HG02885 (cell line): ENCODE measurements around the gene CFHR3.
"Not testable (repeated sequence)": the region's sequence is repeated elsewhere in the genome, so short reads cannot be mapped to it uniquely, and the experiment has no call there.

Source experiments
- ATAC-seq: cut with Tn5 transposase; IDR thresholded peaks from one replicate; pipeline ENCODE4 v1.9.1; 2021; ENCODE audit warnings: mild to moderate bottlenecking; ENCODE audit not compliant: unreplicated experiment, poor library complexity

Gene CFHR3

DNA sequence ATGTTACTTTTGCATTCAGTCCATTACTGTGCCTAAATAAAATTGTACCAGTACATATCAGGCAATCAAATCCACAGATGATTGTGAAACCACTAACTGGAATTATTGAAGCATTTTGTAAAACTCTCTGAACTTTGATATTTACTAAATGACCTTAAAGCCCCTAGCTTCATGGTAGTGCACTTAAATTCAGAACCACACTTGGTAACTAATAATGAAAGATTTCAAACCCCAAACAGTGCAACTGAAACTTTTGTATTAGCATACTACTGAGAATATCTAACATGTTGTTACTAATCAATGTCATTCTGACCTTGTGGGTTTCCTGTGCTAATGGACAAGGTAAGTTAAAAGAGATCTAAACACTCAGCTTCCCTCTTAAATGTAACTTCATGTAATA is at the start of gene CFHR3:
Gene CFHR3, plus strand, starts transcription at position 238 of the 400 bp plus-strand sequence. Its CDS starts 47 bp downstream, at position 285.
- peak; percentile 49 for ATAC-seq

DNA sequence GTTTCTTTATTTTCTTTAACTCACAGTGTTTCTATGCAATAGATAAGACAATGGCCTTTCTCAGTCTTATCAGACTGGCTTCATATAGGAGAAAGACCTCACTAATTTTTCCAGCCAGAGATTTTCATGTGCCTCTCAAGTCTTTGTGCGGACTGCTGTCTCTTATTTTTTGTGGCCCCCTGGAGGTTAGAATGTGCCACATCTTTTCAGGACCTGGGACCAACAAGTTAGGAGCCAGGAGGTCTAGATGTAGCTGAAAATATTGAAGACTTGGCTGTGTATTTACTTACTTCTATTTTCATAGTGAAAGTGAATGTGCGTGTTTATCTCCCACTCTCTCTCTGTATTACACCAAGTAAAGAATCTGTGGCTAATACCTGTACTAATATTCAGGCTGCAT is 42.1 kb upstream of the CFHR3 start:
- no peak for ATAC-seq

DNA sequence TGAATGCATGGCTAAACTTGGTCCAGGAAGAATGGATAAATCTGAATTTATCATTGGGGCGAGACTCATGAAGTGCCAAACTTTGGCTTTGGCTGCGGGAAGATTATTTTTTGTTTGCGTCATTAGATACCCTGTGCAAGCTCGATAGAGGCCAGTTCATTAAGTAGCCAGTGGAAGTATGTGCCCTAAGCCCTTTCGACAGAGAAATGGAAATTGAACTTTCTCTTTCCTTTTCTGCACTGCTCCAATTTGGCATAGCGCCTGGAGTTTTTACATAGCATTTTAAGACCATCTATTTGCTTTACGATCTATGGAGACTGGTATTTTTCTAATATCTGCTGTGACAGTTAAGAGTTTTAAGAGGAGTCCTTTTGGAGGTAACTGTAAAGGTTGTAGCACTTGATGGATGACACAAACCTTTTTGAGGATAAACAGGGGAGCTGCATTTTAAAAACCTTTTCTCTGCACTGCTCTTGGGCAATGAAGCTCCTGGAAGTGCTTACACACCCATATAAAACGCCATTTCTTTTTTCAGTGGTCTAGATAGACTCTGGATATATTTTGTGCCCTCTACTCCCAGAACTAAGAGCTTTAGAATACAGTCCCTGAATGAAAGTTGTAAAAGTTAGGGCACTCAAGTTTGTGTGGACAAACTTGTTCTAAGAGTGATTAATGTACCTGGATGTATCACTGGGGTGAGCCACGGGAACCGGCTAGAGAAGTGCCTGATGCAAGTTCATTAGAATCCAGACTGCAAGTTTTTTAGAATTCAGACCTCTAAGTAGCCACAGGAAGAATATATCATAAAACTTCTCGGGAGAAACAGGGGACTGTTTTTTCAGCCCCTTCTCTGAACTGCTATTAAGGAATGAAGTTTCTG is 41.3 kb upstream of the CFHR3 start:
- no peak for ATAC-seq

DNA sequence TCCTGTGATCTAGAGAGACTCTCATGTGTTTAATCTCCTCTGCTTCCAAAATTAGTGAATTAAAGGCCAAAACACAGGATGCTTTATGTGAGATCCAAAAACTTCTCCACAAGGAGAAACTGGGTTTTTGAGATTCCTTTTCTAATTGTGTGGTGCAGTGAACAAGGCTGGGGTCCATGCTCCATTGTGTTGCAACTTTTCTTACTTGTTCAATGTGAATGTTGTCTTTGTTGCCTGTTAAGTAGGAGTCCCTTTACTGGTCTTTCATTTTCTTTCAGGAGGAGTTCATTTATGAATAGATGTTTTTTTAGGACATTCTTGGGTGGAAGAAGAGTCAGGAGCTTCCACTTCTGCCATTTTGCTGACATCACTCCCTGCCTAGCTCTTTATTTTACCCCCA is 40.6 kb upstream of the CFHR3 start:
- no peak for ATAC-seq

DNA sequence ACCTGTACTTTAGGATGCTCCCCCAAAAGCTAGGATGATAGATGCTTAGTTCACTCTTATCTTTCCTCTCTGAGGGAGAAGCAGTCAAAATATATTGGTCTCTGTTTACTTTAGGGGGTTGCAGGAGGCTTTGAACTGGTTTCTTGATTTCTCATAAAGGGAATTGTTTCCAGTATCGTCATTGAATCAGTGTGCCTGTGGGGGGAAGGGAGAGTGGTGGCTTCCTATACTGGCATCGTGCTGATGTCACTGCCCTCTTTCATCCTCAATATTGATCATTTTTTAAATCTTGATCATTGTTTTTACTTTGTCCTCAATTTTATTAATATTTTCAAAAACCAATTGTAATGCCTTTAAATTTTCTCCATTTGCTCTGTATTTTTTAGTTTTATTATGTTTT is 40.2 kb upstream of the CFHR3 start:
- no peak for ATAC-seq

DNA sequence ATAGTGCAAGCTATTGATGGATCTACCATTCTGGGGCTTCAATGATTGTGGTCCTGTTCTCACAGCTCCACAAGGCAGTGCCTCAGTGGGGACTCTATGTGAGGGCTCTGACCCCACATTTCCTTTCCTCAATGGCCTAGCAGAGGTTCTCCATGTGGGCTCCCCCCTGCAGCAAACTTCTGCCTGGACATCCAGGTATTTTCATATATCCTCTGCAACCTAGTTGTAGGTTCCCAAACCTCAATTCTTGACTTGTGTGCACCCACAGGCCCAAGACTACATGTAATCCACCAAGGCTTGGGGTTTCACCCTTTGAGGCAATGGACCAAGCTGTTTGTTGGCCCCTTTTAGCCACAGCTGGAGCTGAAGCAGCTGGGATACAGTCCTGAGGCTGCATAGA is 35.9 kb upstream of the CFHR3 start:
- ATAC-seq = no peak

DNA sequence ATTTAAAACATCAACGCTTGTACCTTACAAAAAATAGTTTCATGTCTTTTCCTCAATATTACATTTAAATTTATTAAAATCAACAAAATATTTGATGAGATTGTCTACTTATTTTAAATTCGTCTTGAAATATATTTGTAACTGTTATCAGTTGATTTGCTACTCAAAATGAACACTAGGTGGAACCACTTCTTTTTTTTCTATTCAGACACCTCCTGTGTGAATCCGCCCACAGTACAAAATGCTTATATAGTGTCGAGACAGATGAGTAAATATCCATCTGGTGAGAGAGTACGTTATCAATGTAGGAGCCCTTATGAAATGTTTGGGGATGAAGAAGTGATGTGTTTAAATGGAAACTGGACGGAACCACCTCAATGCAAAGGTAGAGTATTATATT is 31.4 kb upstream of the CFHR3 start:
- ATAC-seq = peak; percentile 97

DNA sequence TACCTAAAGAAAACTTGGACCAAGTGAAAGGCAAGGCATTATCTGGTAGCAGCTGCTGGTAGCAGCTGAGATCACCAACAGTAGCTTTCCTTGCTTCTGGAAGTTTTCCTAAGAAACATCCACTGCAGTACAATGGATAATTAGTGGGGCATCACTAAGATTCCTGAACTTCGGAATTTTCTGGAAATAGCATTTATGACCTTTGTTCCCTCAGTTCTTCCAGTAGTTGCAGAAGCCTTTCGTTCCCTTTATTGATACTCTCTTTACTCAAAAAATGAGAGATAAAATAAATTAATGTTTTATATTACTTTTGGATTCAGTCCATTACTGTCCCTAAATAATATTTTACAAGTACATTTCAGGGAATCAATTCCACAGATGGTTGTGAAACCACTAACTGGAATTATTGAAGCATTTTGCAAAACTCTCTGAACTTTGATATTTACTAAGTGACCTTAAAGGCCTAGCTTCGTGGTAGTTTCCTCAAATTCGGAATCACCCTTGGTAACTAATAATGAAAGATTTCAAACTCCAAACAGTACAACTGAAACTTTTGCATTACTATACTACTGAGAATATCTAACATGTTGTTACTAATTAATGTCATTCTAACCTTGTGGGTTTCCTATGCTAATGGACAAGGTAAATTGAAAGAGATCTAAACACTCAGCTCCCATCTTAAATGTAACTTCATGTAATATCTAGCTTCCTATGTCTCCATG is 9.5 kb upstream of the CFHR3 start:
- ATAC-seq = not testable (repeated sequence)

DNA sequence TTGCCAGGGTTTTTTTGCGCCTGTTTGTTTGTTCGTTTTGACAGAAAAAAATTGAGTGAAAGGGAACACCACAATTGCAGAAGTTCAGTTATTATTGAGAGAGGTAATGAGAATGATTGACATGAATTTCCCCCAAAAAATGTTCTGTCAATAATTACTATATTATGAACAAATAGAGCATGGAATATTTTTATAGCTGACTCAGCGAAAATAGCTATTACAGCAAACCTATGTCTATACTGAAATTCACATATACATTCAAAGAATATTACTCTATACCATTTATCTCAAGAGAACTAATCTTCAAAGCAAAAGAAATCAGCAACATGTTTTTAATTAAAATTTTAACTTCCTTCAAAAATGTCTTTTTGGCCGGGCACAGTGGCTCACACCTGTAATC is 4.8 kb upstream of the CFHR3 start:
- not testable (repeated sequence) for ATAC-seq

DNA sequence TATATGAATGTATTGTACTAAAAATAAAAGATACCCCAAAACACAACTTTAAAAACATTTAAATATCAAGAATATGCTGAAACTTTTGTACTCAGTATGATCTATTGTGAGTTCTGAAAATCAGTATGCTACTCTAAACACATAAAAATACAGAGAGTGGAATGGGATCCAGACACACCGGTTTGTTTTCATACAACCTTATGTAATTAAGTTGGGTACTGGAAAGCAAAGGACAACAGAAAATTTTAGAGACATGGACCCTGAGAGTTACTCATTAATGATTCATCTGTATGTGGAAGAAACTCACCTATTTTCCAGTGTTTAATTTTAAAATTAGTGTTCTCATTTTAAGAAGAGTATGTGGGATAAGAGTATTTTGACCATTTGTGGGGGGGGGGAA is 927 bp upstream of the CFHR3 start:
- ATAC-seq = no peak

DNA sequence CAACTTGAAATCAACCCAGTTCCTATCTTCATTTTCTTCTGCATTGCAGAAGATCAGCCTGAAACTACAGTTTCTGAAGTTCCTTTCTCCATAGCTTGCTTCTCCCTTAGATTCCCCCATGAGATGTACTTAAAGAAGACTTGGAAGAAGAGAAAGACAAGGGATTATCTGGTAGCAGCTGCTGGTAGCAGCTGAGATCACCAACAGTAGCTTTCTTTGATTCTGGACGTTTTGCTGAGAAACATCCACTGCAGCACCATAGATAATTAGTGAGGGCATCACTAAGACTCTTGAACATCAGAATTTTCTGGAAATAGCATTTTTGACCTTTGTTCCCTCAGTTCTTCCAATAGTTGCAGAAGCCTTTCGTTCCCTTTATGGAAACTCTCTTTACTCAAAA is 465 bp upstream of the CFHR3 start:
- ATAC-seq = no peak

DNA sequence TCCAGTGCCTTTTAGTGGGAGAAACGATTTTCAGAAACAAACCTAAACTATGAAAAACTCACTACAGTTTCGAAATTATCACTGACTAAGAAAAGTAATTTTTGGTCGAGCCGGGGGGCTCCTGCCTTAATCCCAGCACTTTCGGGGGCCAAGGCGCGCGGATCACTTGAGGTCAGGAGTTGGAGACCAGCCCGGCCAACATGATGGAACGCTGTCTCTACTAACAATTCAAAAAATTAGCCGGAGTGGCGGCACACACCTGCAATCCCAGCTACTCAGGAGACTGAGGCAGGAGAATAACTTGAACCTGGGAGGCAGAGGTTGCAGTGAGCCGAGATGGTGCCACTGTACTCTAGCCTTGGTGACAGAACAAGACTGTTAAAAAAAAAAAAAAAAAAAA is 3.0 kb downstream of the CFHR3 start:
- ATAC-seq = no peak

DNA sequence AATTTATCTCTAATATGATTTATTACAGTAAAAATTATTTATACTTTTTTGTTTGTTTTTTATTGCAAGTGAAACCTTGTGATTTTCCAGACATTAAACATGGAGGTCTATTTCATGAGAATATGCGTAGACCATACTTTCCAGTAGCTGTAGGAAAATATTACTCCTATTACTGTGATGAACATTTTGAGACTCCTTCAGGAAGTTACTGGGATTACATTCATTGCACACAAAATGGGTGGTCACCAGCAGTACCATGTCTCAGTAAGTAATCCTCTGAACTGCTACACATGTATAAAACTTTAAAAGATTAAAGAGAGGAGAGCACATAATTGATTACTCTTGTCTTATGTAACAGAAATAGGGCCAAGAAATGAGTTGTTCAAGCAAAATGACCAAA is 4.5 kb downstream of the CFHR3 start:
- ATAC-seq = no peak

DNA sequence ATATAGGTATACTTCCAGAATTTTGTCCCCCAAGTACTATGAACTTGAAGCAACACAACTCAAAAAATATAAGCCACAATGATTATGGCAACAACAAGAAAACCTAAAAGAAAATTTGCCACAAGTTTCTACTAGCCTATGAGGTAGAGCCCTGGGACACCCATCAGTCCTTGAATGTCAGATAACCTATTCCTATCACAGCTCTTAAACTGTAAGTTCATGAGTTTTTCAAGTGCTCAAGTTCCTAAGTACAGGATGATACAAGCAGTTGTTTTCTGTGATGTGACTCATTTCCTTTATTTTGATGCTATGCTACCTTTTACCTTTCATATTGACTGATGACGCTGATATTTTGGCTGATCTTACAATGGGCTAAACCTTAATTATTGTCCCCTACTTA is 16.6 kb downstream of the CFHR3 start:
- ATAC-seq = not testable (repeated sequence)

DNA sequence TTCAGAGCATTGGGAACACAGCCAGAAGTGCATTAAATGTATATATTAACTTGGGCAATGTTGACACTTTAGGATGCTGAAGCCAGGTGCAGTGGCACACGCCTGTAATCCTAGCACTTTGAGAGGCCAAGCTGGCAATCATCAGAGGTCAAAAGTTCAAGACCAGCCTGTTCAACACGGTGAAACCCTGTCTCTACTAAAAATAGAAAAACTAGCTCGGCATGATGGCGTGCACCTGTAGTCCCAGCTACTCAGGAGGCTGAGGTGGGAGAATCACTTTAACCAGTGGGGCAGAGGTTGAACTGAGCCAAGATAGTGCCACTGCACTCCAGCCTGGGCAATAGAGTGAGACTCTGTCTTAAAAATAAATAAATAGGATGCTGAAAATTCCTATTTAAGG is 19.5 kb downstream of the CFHR3 start:
- ATAC-seq = not testable (repeated sequence)

DNA sequence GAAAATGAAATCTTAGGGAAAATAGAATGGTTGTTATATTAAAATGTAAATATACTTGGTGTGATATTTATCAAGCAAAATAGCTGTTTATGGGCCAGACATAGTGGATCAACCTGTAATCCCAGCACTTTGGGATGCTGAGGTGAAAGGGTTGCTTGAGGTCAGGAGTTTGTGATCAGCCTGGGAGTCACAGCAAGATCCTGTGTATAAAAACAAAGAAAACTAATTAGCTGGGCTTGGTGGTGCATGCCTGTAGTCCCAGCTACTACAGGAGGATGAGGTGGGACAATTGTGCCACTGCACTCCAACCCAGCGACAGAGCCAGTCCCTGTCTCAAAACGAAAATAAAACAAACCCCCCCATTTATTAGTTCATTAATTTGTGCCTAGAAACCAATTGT is 23.3 kb downstream of the CFHR3 start:
- ATAC-seq = no peak

DNA sequence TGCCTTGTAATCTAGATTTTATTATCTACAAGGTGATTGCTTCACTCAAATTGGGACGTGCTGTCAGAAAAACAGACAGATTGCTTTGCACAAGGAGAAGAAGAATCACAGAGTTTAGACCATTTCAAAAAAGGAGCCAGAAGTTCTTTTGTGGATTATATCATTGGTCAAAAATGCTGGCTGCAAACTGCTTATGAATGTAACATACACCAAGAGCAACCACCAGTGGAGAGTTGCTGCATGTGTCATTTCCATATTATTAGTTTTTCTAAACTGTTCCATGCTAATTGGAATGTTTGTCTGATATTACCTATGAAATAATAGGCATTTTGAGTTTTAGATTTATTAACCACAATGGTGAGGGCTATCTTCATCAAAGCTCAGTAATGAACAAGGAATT is 27.3 kb downstream of the CFHR3 start:
- ATAC-seq = not testable (repeated sequence)

DNA sequence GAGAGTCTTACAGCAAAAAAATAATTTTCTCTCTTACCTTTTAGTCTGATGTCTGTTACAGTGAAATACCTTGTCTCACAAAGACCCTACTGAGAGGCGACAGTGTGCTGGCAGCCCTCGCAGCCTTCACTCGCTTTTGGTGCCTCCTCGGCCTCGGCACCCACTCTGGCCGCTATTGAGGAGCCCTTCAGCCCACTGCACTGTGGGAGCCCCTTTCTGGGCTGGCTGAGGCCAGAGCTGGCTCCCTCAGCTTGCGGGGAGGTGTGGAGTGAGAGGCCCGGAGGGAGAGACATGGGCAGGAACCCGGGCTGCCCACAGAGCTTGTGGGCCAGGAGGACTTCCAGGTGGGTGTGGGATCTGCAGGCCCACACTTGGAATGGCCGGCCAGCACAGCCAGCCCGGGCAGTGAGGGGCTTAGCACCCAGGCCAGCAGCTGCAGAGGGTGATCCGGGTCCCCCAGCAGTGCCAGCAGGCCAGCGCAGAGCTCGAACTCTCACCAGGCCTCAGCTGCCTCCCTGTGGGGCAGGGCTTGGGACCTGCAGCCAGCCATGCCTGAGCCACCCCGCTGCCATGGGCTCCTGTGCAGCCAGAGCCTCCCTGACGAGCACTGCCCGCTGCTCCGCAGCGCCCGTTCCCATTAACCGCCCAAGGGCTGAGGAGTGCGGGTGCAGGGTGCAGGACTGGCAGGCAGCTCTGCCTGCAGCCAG is 34.0 kb downstream of the CFHR3 start:
- ATAC-seq = no peak

DNA sequence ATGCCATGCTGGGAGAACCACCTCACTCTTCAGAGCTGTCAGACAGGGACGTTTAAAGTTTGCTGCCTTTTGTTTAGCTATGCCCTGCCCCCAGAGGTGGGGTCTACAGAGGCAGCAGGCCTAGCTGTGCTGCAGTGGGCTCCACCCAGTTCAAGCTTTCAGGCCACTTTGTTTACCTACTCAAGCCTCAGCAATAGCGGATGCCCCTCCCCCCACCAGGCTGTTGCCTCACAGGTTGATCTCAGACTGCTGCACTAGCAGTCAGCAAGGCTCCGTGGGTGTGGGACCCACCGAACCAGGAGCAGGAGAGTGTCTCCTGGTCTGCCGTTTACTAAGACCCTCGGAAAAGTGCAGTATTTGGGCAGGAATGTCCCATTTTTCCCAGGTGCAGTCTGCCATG is 42.8 kb downstream of the CFHR3 start:
- ATAC-seq = not testable (repeated sequence)

DNA sequence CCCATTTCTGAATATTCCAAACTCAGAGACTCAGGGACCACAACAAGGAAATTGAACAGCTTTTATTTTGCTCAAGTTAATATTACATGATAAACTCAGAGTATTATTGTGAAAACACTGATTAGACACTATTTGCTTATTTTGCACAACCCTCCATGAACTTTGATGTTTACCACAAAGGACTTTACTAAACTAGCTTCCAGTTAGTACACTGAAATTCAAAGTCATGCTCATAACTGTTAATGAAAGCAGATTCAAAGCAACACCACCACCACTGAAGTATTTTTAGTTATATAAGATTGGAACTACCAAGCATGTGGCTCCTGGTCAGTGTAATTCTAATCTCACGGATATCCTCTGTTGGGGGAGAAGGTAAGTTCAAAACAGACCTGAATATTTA is 44.9 kb downstream of the CFHR3 start, which contains the start of gene CFHR1:
Gene CFHR1, plus strand, starts transcription at position 201 of the 400 bp plus-strand sequence. Its CDS starts 114 bp downstream, at position 315.
- ATAC-seq = not testable (repeated sequence)

DNA sequence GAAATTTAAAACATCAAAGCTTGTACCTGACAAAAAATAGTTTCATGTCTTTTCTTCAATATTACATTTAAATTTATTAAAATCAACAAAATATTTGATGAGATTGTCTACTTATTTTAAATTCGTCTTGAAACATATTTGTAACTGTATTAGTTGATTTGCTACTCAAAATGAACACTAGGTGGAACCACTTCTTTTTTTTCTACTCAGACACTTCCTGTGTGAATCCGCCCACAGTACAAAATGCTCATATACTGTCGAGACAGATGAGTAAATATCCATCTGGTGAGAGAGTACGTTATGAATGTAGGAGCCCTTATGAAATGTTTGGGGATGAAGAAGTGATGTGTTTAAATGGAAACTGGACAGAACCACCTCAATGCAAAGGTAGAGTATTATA is 53.2 kb downstream of the CFHR3 start:
- ATAC-seq = peak; percentile 78
